Vagina (tissue), 2 donors: ENCODE measurements around the gene CCDC57.

Source experiments
- CTCF ChIP-seq, 3 experiments: fragments of 450-650 bp in 2 of 3; fragments of 200-600 bp in 1 of 3; sonication (generic) in 1 of 3; IDR thresholded peaks; one replicate each; pipeline ENCODE4 v1.5.1; 2017 to 2019; ENCODE audit warnings: antibody characterized with exemption in 3 of 3, mild to moderate bottlenecking in 2 of 3, moderate library complexity in 2 of 3
- POLR2A ChIP-seq, 2 donors: fragments of 450-650 bp; IDR thresholded peaks; one replicate each; pipeline ENCODE4 v1.6.1; 2017; ENCODE audit warnings: antibody characterized with exemption in 2 of 2, mild to moderate bottlenecking in 2 of 2, moderate library complexity in 2 of 2
- POLR2AphosphoS5 ChIP-seq, 2 donors: sonication (generic); formaldehyde crosslinking; IDR thresholded peaks; one replicate each; pipeline ENCODE4 v1.9.0; 2017; ENCODE audit warnings: antibody characterized with exemption in 2 of 2, mild to moderate bottlenecking in 2 of 2, low read depth in 1 of 2; ENCODE audit not compliant: insufficient read depth in 1 of 2

DNA sequence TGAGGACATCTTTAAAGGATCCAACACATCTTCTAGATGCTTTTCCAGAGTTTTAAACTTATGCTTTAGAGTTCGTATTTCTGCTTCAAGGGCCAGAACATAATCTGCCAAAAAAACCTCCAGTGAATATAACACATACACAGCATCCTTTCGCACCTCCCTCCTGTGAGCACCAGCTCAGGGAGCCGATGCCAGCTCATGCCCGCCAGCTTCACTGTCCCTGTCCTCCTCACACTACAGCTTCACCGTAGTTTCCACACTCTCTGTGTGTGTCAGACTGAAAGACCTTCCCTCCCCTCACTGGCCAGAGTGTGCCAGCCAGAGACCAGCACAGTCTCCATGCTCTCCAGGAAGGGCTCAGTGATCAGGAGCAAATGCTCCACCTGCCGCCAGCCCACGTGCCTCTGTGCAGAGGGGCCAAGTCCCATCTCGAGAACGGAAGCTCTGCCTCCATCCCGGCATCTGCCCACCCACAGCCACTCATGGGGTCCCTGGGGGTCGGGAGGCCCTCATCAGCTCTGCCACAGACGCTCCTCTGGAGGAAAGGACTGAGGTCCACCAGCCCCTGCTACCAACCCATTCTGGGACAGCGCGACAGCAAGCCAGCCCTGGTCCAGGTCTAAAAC is 40.8 kb downstream of the CCDC57 start:
- TF ChIP-seq CTCF (IDR thresholded peaks at IDR 0.05) (no peak), POLR2AphosphoS5 (IDR thresholded peaks at IDR 0.05; ENCODE audit: insufficient read depth in 1 of 2, low read depth in 1 of 2) (no peak), POLR2A (IDR thresholded peaks at IDR 0.05) (no peak)
